GM23248 (cell line): Measurements from ENCODE around the gene FHOD3.

Source experiments
- EZH2 ChIP-seq: fragments of 200-600 bp; sonication (generic); IDR thresholded peaks from 2 replicates; pipeline ENCODE4 v1.6.1; 2018; ENCODE audit warnings: antibody characterized with exemption, mild to moderate bottlenecking; ENCODE audit not compliant: insufficient read depth, poor library complexity, severe bottlenecking
- EZH2phosphoT487 ChIP-seq: fragments of 200-600 bp; sonication (generic); IDR thresholded peaks from 2 replicates; pipeline ENCODE4 v1.6.1; 2018; ENCODE audit warnings: antibody characterized with exemption, moderate library complexity, mild to moderate bottlenecking, low read depth; ENCODE audit not compliant: insufficient read depth

DNA sequence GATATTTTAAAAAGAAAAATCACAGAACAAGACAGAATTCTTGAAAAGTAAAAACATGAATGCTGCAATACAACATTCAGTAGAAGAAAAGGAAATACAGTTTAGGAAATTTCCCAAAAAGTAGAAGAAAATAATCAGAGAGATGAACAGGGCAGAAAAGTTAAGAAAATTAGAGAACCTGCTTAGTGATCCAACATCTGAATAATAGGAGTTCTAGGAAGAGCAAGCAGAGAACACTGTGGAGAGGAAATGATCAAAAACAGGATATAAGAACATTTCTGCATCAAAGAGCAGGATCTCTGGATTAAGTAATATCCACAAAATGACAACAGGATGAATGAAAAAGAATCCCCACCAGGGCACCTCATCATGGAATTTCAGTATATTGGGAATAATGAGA lies 8.8 kb upstream of the FHOD3 start:
- TF ChIP-seq EZH2 (no peak), EZH2phosphoT487 (no peak)
